Osteocyte (in vitro differentiated cells): ENCODE results near the gene AKAP8. TPM values are rescaled to one million over a fixed set of nuclear protein-coding genes. Genes with fewer than 3 reads are reported as not detected.

Experiments used
- DNase-seq: peaks from one replicate; pipeline ENCODE4 v3.0.0; 2021; ENCODE audit warnings: mixed read lengths; ENCODE audit not compliant: unreplicated experiment; ENCODE audit errors: extremely low spot score
- H3K27ac Mint-ChIP-seq: one replicate; pipeline ENCODE4 v1.8.0; 2021; ENCODE audit warnings: mild to moderate bottlenecking, mixed read lengths; ENCODE audit not compliant: unreplicated experiment
- H3K27me3 Mint-ChIP-seq: one replicate; pipeline ENCODE4 v1.8.0; 2021; ENCODE audit warnings: mixed read lengths; ENCODE audit not compliant: unreplicated experiment
- H3K36me3 Mint-ChIP-seq: one replicate; pipeline ENCODE4 v1.8.0; 2021; ENCODE audit warnings: mixed read lengths; ENCODE audit not compliant: unreplicated experiment
- H3K4me1 Mint-ChIP-seq: one replicate; pipeline ENCODE4 v1.8.0; 2021; ENCODE audit warnings: mixed read lengths; ENCODE audit not compliant: unreplicated experiment
- H3K4me3 Mint-ChIP-seq: one replicate; pipeline ENCODE4 v1.8.0; 2021; ENCODE audit warnings: mild to moderate bottlenecking, moderate library complexity, mixed read lengths; ENCODE audit not compliant: unreplicated experiment
- H3K9me3 Mint-ChIP-seq: one replicate; pipeline ENCODE4 v1.8.0; 2021; ENCODE audit warnings: mixed read lengths; ENCODE audit not compliant: unreplicated experiment
- total RNA-seq: library from RNA; stranded (reverse); gene quantifications from 2 replicates; pipeline ENCODE4 v1.2.1, GENCODE V29; 2021
- TF ChIP-seq, protein P1 (sequence below): fragments of 200-600 bp; sonication (generic); IDR thresholded peaks from 2 replicates; pipeline ENCODE4 v1.5.0; 2021; ENCODE audit warnings: antibody characterized with exemption, mild to moderate bottlenecking, moderate library complexity

Gene AKAP8
- total RNA-seq, 1 donor from 2014 or later, result 34.2 TPM

DNA sequence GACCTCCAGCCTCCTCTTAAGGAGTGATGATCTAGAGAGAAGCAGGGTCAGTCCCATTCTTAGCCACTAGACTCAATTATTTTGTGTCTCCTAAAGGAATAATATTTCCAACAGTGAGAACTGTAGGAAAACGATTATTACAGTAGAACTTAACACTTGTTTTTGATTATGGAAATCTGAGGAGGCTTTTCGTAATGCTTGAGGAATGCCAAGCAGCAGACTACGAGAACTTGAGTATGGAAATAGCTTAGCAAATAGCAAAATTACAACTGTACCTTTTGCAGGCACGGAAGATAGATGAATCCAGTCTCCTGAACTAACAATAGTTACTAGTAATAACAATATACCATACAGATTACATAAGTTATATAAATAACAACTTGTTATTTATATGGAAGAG lies 59.5 kb downstream of the AKAP8 start:
- peak overlapping the region; percentile 30 for H3K4me3 Mint-ChIP-seq
- no peak for DNase-seq
- peaks cover 93% of the 10 kb centered on the region for H3K4me1 Mint-ChIP-seq
- TF ChIP-seq, protein P1, sequence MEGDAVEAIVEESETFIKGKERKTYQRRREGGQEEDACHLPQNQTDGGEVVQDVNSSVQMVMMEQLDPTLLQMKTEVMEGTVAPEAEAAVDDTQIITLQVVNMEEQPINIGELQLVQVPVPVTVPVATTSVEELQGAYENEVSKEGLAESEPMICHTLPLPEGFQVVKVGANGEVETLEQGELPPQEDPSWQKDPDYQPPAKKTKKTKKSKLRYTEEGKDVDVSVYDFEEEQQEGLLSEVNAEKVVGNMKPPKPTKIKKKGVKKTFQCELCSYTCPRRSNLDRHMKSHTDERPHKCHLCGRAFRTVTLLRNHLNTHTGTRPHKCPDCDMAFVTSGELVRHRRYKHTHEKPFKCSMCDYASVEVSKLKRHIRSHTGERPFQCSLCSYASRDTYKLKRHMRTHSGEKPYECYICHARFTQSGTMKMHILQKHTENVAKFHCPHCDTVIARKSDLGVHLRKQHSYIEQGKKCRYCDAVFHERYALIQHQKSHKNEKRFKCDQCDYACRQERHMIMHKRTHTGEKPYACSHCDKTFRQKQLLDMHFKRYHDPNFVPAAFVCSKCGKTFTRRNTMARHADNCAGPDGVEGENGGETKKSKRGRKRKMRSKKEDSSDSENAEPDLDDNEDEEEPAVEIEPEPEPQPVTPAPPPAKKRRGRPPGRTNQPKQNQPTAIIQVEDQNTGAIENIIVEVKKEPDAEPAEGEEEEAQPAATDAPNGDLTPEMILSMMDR, result peak; percentile 11
- H3K27me3 Mint-ChIP-seq, result no peaks in the 10 kb centered on the region
- H3K27ac Mint-ChIP-seq, result peak overlapping the region; percentile 88
- no peaks in the 10 kb centered on the region for H3K36me3 Mint-ChIP-seq
- H3K9me3 Mint-ChIP-seq, result no peaks in the 10 kb centered on the region

DNA sequence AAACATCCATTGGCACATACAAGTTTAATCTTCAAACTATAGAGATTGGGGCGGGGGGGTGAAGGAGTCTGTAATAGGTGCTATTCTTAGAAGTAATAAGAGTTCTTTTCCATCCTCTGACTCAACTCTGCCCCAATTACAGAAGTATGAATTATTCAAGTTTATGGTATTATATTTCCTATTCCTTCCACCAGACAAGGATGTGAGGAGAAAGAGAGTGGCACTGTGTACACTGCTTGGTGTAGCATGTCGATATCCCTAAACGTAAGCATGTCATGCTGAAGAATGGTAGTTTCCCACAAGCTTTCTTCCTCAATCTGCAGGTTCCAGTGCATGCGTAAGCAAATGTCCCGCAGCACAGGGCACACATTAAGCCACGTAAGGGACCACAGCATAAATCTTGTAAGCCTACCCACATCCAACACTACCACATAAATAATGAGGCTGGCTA lies 61.3 kb downstream of the AKAP8 start:
- peaks cover 90% of the 10 kb centered on the region for H3K4me1 Mint-ChIP-seq
- TF ChIP-seq, protein P1, result no peak
- H3K9me3 Mint-ChIP-seq, result no peaks in the 10 kb centered on the region
- DNase-seq, result no peak
- H3K36me3 Mint-ChIP-seq, result no peaks in the 10 kb centered on the region
- H3K27ac Mint-ChIP-seq, result peak overlapping the region; percentile 88
- H3K27me3 Mint-ChIP-seq, result no peaks in the 10 kb centered on the region
- peak overlapping the region; percentile 10 for H3K4me3 Mint-ChIP-seq

DNA sequence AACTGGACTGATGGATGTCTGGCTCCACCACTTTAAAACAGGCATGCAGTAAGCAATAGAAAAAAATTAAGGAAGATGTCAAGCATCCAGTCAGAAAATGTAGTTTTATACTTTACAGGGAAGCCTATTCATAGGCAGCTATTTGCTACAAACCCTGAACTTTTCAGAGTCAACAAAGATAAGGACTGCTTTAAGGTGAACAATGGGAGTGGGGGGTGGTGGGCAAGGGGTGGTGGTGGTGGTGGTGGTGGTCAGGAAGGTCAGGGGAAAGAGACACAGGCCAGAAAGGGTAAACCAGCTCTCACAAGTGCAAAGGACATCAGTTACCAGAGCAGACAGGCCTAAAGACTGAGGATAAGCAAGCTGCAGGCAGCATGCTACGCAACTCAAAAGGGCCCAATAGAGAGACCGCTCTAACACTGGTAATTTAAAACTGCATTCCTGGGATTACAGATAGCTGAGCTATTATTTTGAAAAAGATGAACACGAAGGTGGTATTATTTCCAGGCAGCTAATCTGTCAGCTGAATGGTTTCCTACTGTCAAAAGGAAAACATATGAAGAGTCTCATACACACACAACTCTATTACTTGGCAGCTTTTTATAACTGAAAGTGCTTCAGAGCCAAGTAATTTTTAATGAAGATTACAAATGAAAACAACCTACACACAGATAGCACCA lies 62.1 kb downstream of the AKAP8 start:
- Mint-ChIP-seq H3K4me1 (peaks cover 90% of the 10 kb centered on the region), H3K4me3 (peak overlapping the region; percentile 10), H3K9me3 (no peaks in the 10 kb centered on the region), H3K27ac (peak overlapping the region; percentile 92), H3K36me3 (no peaks in the 10 kb centered on the region), H3K27me3 (no peaks in the 10 kb centered on the region)
- TF ChIP-seq, protein P1, result no peak
- no peak for DNase-seq

DNA sequence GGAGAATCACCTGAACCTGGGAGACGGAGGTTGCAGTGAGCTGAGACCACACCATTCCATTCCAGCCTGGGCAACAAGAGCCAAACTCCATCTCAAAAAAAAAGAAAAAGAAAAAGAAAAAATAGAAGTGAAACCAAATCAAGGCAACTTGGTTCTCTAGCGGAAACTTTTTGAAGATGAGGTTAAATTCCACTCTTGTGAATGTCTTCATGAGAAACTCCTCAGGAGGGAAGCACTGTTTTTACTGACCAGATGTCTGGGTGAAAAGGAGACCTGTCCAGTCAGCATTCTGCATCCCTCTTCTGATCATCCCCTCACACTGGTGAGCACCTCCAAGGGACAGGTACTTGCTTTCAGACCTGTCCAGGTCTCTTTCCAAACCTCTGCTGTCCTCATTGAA lies 63.1 kb downstream of the AKAP8 start:
- Mint-ChIP-seq H3K4me3 (peak overlapping the region; percentile 55), H3K9me3 (no peaks in the 10 kb centered on the region), H3K4me1 (peaks cover 87% of the 10 kb centered on the region), H3K36me3 (no peaks in the 10 kb centered on the region), H3K27ac (peak overlapping the region; percentile 92), H3K27me3 (no peaks in the 10 kb centered on the region)
- TF ChIP-seq, protein P1, result no peak
- no peak for DNase-seq

DNA sequence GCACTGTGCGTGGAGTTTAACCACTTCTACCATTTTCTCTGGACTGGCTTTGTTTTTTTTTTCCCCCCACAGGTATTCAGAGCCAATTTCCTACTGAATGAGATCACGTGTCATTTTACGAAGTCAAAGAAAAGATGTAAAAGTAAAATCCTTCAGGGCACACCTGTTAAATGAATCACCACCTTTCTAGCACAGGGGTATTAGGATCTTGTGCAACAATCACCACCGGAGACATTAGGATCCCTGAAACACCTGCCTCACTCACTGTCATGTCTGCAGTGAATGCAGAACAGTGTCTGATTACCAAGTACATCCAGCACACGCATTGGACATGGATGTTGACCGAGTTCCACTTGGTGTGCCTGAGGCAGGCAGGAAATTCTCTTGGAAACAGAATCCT lies 64.5 kb downstream of the AKAP8 start:
- Mint-ChIP-seq H3K9me3 (no peaks in the 10 kb centered on the region), H3K27me3 (no peaks in the 10 kb centered on the region), H3K4me3 (no peak overlapping the region), H3K4me1 (peaks cover 73% of the 10 kb centered on the region), H3K36me3 (no peaks in the 10 kb centered on the region), H3K27ac (peak overlapping the region; percentile 92)
- no peak for DNase-seq
- TF ChIP-seq, protein P1, result no peak
